GM23248 (cell line): ENCODE measurements around the gene HOMER1. TPM values are rescaled to one million over a fixed set of nuclear protein-coding genes. Genes with fewer than 3 reads are reported as not detected.

ENCODE experiments used
- DNase-seq: peaks from one replicate; pipeline ENCODE4 v3.0.0-alpha.2; 2015
- H2AFZ ChIP-seq: fragments of 200-600 bp; sonication (generic); 2 replicates; pipeline ENCODE4 v1.6.1; 2016; ENCODE audit warnings: antibody characterized with exemption
- H3F3A ChIP-seq: fragments of 200-600 bp; sonication (generic); 2 replicates; pipeline ENCODE4 v1.6.1; 2016; ENCODE audit warnings: mild to moderate bottlenecking, antibody characterized with exemption, mixed run types; ENCODE audit not compliant: insufficient read depth
- H3K27ac ChIP-seq: fragments of 200-600 bp; sonication (generic); 2 replicates; pipeline ENCODE4 v1.5.1; 2016; ENCODE audit warnings: mild to moderate bottlenecking
- H3K27me3 ChIP-seq: fragments of 200-600 bp; sonication (generic); replicated peaks from 2 replicates; pipeline ENCODE4 v1.6.1; 2016; ENCODE audit warnings: mild to moderate bottlenecking; ENCODE audit not compliant: insufficient read depth
- H3K36me3 ChIP-seq: fragments of 200-600 bp; sonication (generic); 2 replicates; pipeline ENCODE4 v1.6.1; 2016; ENCODE audit warnings: low read depth, mild to moderate bottlenecking
- H3K4me1 ChIP-seq: fragments of 200-600 bp; sonication (generic); 2 replicates; pipeline ENCODE4 v1.6.1; 2016; ENCODE audit warnings: mild to moderate bottlenecking; ENCODE audit not compliant: insufficient read depth
- H3K4me2 ChIP-seq: fragments of 200-600 bp; sonication (generic); one replicate; pipeline ENCODE4 v1.6.1; 2016; ENCODE audit warnings: mild to moderate bottlenecking; ENCODE audit not compliant: unreplicated experiment
- H3K4me3 ChIP-seq: fragments of 200-600 bp; sonication (generic); 2 replicates; pipeline ENCODE4 v1.5.1; 2016; ENCODE audit warnings: mild to moderate bottlenecking
- H3K79me2 ChIP-seq: fragments of 200-600 bp; sonication (generic); 2 replicates; pipeline ENCODE4 v1.6.1; 2016; ENCODE audit warnings: mild to moderate bottlenecking; ENCODE audit not compliant: insufficient read depth
- H3K9ac ChIP-seq: fragments of 200-600 bp; sonication (generic); 2 replicates; pipeline ENCODE4 v1.6.1; 2016; ENCODE audit warnings: mild to moderate bottlenecking
- H3K9me2 ChIP-seq: fragments of 200-600 bp; sonication (generic); 2 replicates; pipeline ENCODE4 v1.6.1; 2016; ENCODE audit warnings: mixed run types, mild to moderate bottlenecking, moderate library complexity; ENCODE audit not compliant: insufficient read depth
- H3K9me3 ChIP-seq: fragments of 200-600 bp; sonication (generic); one replicate; pipeline ENCODE4 v1.6.1; 2017; ENCODE audit warnings: low read depth
- H4K20me1 ChIP-seq: fragments of 200-600 bp; sonication (generic); 2 replicates; pipeline ENCODE4 v1.6.0; 2016; ENCODE audit not compliant: insufficient read depth
- EZH2 ChIP-seq: fragments of 200-600 bp; sonication (generic); IDR thresholded peaks from 2 replicates; pipeline ENCODE4 v1.6.1; 2018; ENCODE audit warnings: antibody characterized with exemption, mild to moderate bottlenecking; ENCODE audit not compliant: insufficient read depth, poor library complexity, severe bottlenecking
- EZH2phosphoT487 ChIP-seq: fragments of 200-600 bp; sonication (generic); IDR thresholded peaks from 2 replicates; pipeline ENCODE4 v1.6.1; 2018; ENCODE audit warnings: antibody characterized with exemption, moderate library complexity, mild to moderate bottlenecking, low read depth; ENCODE audit not compliant: insufficient read depth
- WGBS, 2 experiments: methylation state at CpG; one replicate each; pipeline ENCODE4 v1.1.6; 2015 to 2017; ENCODE audit warnings: low lambda C conversion rate in 2 of 2, low coverage in 1 of 2; ENCODE audit errors: missing lambda C conversion rate in 2 of 2; 5-methylcytosine and 5-hydroxymethylcytosine counted together
- in situ Hi-C: fragments of 300-500 bp; cut with MboI; formaldehyde crosslinking; loops from 2 replicates; pipeline ENCODE4 v1.15.0; 2020
- polyA plus RNA-seq: library from polyadenylated mRNA; unstranded; fragments of >200 nt; fragmentation: Nextera tagmentation; extraction: Ambion mirVana; gene quantifications from 2 replicates; pipeline ENCODE4 v1.2.1, GENCODE V29; 2016
- total RNA-seq: library from RNA; depleted of rRNA; stranded (reverse); fragments of >200 nt; shearing (Covaris generic); gene quantifications from 2 replicates; pipeline ENCODE4 v1.2.3, GENCODE V29; 2014

HOMER1 gene
- total and polyA plus RNA-seq, 2 experiments from 2014 or later, result 5.3 to 6.1 TPM

- H3K9me2 ChIP-seq, result no peaks in the 10 kb centered on the region
- H3K27ac ChIP-seq, result peak overlapping the region; percentile 78
- no peak for TF ChIP-seq EZH2phosphoT487
- no peak for TF ChIP-seq EZH2
- peak overlapping the region; percentile 95 for H3K4me2 ChIP-seq
- peak overlapping the region; percentile 84 for H3K4me3 ChIP-seq
- no peaks in the 10 kb centered on the region for H3K27me3 ChIP-seq
- H3K36me3 ChIP-seq, result no peaks in the 10 kb centered on the region
- no peaks in the 10 kb centered on the region for H4K20me1 ChIP-seq
- H3K79me2 ChIP-seq, result peaks cover 54% of the 10 kb centered on the region
- DNase-seq, result peak; percentile 56
- H3K4me1 ChIP-seq, result peaks cover 22% of the 10 kb centered on the region
- H3K9ac ChIP-seq, result peak overlapping the region; percentile 87
- H3F3A ChIP-seq, result 0 out of 2 replicates have a peak, but pooled peaks cover 6% of the 10 kb centered on the region
- no peaks in the 10 kb centered on the region for H3K9me3 ChIP-seq
- WGBS, 2 experiments, result 10% methylated on average over 29 of the region's 29 CpGs
- in situ Hi-C loops, result no loop called here
- H2AFZ ChIP-seq, result peak overlapping the region; percentile 88
Observed at GRCh38 chr5:79512471-79513307, 1.2 kb downstream of the HOMER1 start.

- 55 to 58% methylated on average over 11 of the region's 11 CpGs for WGBS, 2 experiments
- Histone ChIP-seq H3K9me3 (no peaks in the 10 kb centered on the region), H3K27ac (no peak overlapping the region), H3F3A (0 out of 2 replicates have a peak, but pooled peaks cover 3% of the 10 kb centered on the region), H3K27me3 (no peaks in the 10 kb centered on the region), H3K4me3 (peak overlapping the region; percentile 84), H3K79me2 (peaks cover 60% of the 10 kb centered on the region), H3K36me3 (no peaks in the 10 kb centered on the region), H2AFZ (peak overlapping the region; percentile 88), H3K4me2 (peak overlapping the region; percentile 95), H4K20me1 (no peaks in the 10 kb centered on the region), H3K9me2 (no peaks in the 10 kb centered on the region), H3K4me1 (peaks cover 22% of the 10 kb centered on the region), H3K9ac (peak overlapping the region; percentile 87)
- in situ Hi-C loops, result no loop called here
- no peak for DNase-seq
- TF ChIP-seq EZH2phosphoT487, result no peak
- TF ChIP-seq EZH2, result no peak
Observed at GRCh38 chr5:79512049-79512448, 1.9 kb downstream of the HOMER1 start.

- Histone ChIP-seq H4K20me1 (no peaks in the 10 kb centered on the region), H3K27ac (no peak overlapping the region), H3K36me3 (no peaks in the 10 kb centered on the region), H3K4me2 (peak overlapping the region; percentile 95), H3K27me3 (no peaks in the 10 kb centered on the region), H3K4me1 (peaks cover 22% of the 10 kb centered on the region), H3F3A (no peaks in the 10 kb centered on the region), H3K9me3 (no peaks in the 10 kb centered on the region), H3K9me2 (no peaks in the 10 kb centered on the region), H3K9ac (no peak overlapping the region), H3K4me3 (no peak overlapping the region), H3K79me2 (peaks cover 74% of the 10 kb centered on the region), H2AFZ (no peak overlapping the region)
- no peak for DNase-seq
- TF ChIP-seq EZH2phosphoT487 (no peak), EZH2 (no peak)
- 89 to 96% methylated on average over 6 of the region's 6 CpGs for WGBS, 2 experiments
- in situ Hi-C loops, result no loop called here
Observed at GRCh38 chr5:79510638-79511037, 3.3 kb downstream of the HOMER1 start.

- Histone ChIP-seq H3K9me3 (no peaks in the 10 kb centered on the region), H3K36me3 (no peaks in the 10 kb centered on the region), H3K27me3 (no peaks in the 10 kb centered on the region), H3K9me2 (no peaks in the 10 kb centered on the region), H3K4me2 (no peak overlapping the region), H3K9ac (no peak overlapping the region), H3K4me1 (peaks cover 25% of the 10 kb centered on the region), H3K27ac (no peak overlapping the region), H3F3A (peaks cover 5% of the 10 kb centered on the region; the same call in 1 of the 2 replicates), H3K4me3 (no peak overlapping the region), H2AFZ (no peak overlapping the region), H4K20me1 (no peaks in the 10 kb centered on the region), H3K79me2 (peaks cover 87% of the 10 kb centered on the region)
- DNase-seq, result no peak
- TF ChIP-seq EZH2 (no peak), EZH2phosphoT487 (no peak)
- in situ Hi-C loops, result no loop called here
- WGBS, 2 experiments, result 92 to 96% methylated on average over 1 of the region's 1 CpG
Observed at GRCh38 chr5:79509244-79509885, 4.6 kb downstream of the HOMER1 start.
